H1 (cell line): ENCODE data around the gene CAGE1. TPM values are rescaled to one million over a fixed set of nuclear protein-coding genes. Genes with fewer than 3 reads are reported as not detected.
"Not testable (repeated sequence)": the region's sequence is repeated elsewhere in the genome, so short reads cannot be mapped to it uniquely, and the experiment has no call there.

Experiments used
- CTCF ChIA-PET: fragments of 300-600 bp; sonication (Branson Sonifier 250); formaldehyde crosslinking; loops from one replicate; lab custom pipeline; 2021; ENCODE audit not compliant: partially characterized antibody; lab: Charles Lee
- POLR2A ChIA-PET: fragments of 300-600 bp; sonication (Branson Sonifier 250); formaldehyde crosslinking; loops from one replicate; lab custom pipeline; 2021; ENCODE audit warnings: inconsistent platforms; ENCODE audit not compliant: partially characterized antibody; lab: Charles Lee
- DNase-seq, 2 experiments: peaks; one replicate each; pipeline versions ENCODE4 v3.0.0 to v3.0.0-alpha.2; 2010 to 2022; ENCODE audit warnings: low spot score in 2 of 2, low read depth in 1 of 2, mixed read lengths in 1 of 2
- FAIRE-seq: peaks from 2 replicates; lab custom pipeline; 2011; peaks lifted over from hg19 to GRCh38; lab: Jason Lieb, UNC
- H2AFZ ChIP-seq: 2 replicates; pipeline ENCODE4 v1.8.1; 2012; ENCODE audit warnings: low read length, inconsistent platforms
- H2AK5ac ChIP-seq: 2 replicates; pipeline ENCODE4 v1.6.1; 2013; ENCODE audit warnings: low read depth, low read length
- H2BK120ac ChIP-seq: replicated peaks from 2 replicates; pipeline ENCODE3; 2013; ENCODE audit warnings: low read depth, low read length, inconsistent platforms
- H2BK12ac ChIP-seq: 2 replicates; pipeline ENCODE4 v1.6.1; 2013; ENCODE audit warnings: low read depth, low read length
- H2BK15ac ChIP-seq: 2 replicates; pipeline ENCODE4 v1.6.1; 2013; ENCODE audit warnings: low read length
- H2BK20ac ChIP-seq: 2 replicates; pipeline ENCODE4 v1.6.1; 2013; ENCODE audit warnings: low read length
- H2BK5ac ChIP-seq: 2 replicates; pipeline ENCODE4 v1.6.1; 2013; ENCODE audit warnings: low read depth, low read length
- H3K14ac ChIP-seq: 2 replicates; pipeline ENCODE4 v1.6.1; 2013; ENCODE audit warnings: inconsistent platforms; ENCODE audit not compliant: insufficient read length
- H3K18ac ChIP-seq: 2 replicates; pipeline ENCODE4 v1.6.1; 2013; ENCODE audit warnings: low read length; ENCODE audit errors: extremely low read depth
- H3K23ac ChIP-seq: 2 replicates; pipeline ENCODE4 v1.6.1; 2013; ENCODE audit warnings: inconsistent platforms; ENCODE audit not compliant: insufficient read length
- H3K23me2 ChIP-seq: 2 replicates; pipeline ENCODE4 v1.6.1; 2013; ENCODE audit warnings: low read depth, low read length
- H3K27ac ChIP-seq: 2 replicates; pipeline ENCODE4 v1.6.1; 2011; ENCODE audit warnings: low read depth, low read length, inconsistent platforms
- H3K27me3 ChIP-seq, 4 experiments: replicated peaks in 1 of 4; 1 replicate in 1 of 4; 2 replicates in 3 of 4; pipeline versions ENCODE4 v1.6.1 to v1.8.1; 2011 to 2013; ENCODE audit warnings: low read length in 3 of 4, mild to moderate bottlenecking in 3 of 4, inconsistent platforms in 2 of 4, mixed read lengths in 2 of 4, moderate library complexity in 1 of 4; ENCODE audit not compliant: control insufficient read depth in 3 of 4, insufficient read depth in 3 of 4; ENCODE audit errors: extremely low read depth in 1 of 4
- H3K36me3 ChIP-seq, 4 experiments: 2 replicates each; pipeline versions ENCODE4 v1.6.1 to v1.8.1; 2011 to 2013; ENCODE audit warnings: mild to moderate bottlenecking in 4 of 4, low read length in 3 of 4, moderate library complexity in 2 of 4, control low read depth in 1 of 4, inconsistent platforms in 1 of 4; ENCODE audit not compliant: insufficient read depth in 4 of 4, control insufficient read depth in 2 of 4
- H3K4ac ChIP-seq: replicated peaks from 2 replicates; pipeline ENCODE3; 2013; ENCODE audit warnings: low read length, low read depth, mixed read lengths, inconsistent platforms; ENCODE audit not compliant: insufficient read length
- H3K4me1 ChIP-seq, 4 experiments: replicated peaks in 1 of 4; 1 replicate in 1 of 4; 2 replicates in 3 of 4; pipeline versions ENCODE4 v1.6.1 to v1.8.1; 2011 to 2013; ENCODE audit warnings: low read length in 3 of 4, inconsistent platforms in 2 of 4, mixed read lengths in 1 of 4; ENCODE audit not compliant: insufficient read depth in 4 of 4, control insufficient read depth in 3 of 4
- H3K4me2 ChIP-seq, 2 experiments: 2 replicates each; pipeline versions ENCODE4 v1.6.1 to v1.8.1; 2011 to 2013; ENCODE audit warnings: low read depth in 2 of 2, low read length in 2 of 2, control low read depth in 1 of 2, inconsistent platforms in 1 of 2, mild to moderate bottlenecking in 1 of 2; ENCODE audit not compliant: insufficient read depth in 1 of 2
- H3K4me3 ChIP-seq, 4 experiments: fragments of 200-600, 300-600 bp in 1 of 4; sonication (generic), shearing (Covaris generic), sonication (Bioruptor Twin) in 1 of 4; 2 replicates each; pipeline versions ENCODE4 v1.5.1 to v1.8.1; 2011 to 2016; ENCODE audit warnings: low read length in 4 of 4, low read depth in 3 of 4, control low read depth in 2 of 4, inconsistent platforms in 2 of 4, mild to moderate bottlenecking in 2 of 4, mixed read lengths in 1 of 4, moderate library complexity in 1 of 4; ENCODE audit not compliant: insufficient read depth in 2 of 4; ENCODE audit errors: extremely low read depth in 1 of 4
- H3K56ac ChIP-seq: replicated peaks from 2 replicates; pipeline ENCODE3; 2013; ENCODE audit warnings: low read depth, mild to moderate bottlenecking, mixed read lengths, low read length, inconsistent platforms; ENCODE audit not compliant: insufficient read length
- H3K79me1 ChIP-seq: 2 replicates; pipeline ENCODE4 v1.6.1; 2013; ENCODE audit warnings: low read depth, low read length, control low read depth
- H3K79me2 ChIP-seq, 2 experiments: 2 replicates each; pipeline versions ENCODE4 v1.6.1 to v1.8.1; 2012 to 2013; ENCODE audit warnings: low read length in 2 of 2, mild to moderate bottlenecking in 2 of 2, inconsistent platforms in 1 of 2; ENCODE audit not compliant: insufficient read depth in 2 of 2, control insufficient read depth in 1 of 2
- H3K9ac ChIP-seq, 4 experiments: replicated peaks in 1 of 4; 1 replicate in 1 of 4; 2 replicates in 3 of 4; pipeline versions ENCODE4 v1.6.1 to v1.8.1; 2011 to 2013; ENCODE audit warnings: low read depth in 3 of 4, low read length in 3 of 4, control low read depth in 2 of 4, mild to moderate bottlenecking in 2 of 4, moderate library complexity in 2 of 4, inconsistent platforms in 1 of 4; ENCODE audit errors: extremely low read depth in 1 of 4
- H3K9me3 ChIP-seq, 2 experiments: 2 replicates each; pipeline versions ENCODE4 v1.6.1 to v1.8.1; 2012 to 2013; ENCODE audit warnings: mild to moderate bottlenecking in 2 of 2, moderate library complexity in 2 of 2, control low read depth in 1 of 2, inconsistent platforms in 1 of 2, low read depth in 1 of 2, low read length in 1 of 2, mixed read lengths in 1 of 2; ENCODE audit not compliant: insufficient read depth in 2 of 2
- H4K20me1 ChIP-seq, 2 experiments: replicated peaks in 1 of 2; 2 replicates each; pipeline versions ENCODE3 to v1.8.1; 2011 to 2013; ENCODE audit warnings: inconsistent platforms in 2 of 2, low read length in 2 of 2, mild to moderate bottlenecking in 1 of 2; ENCODE audit not compliant: insufficient read depth in 2 of 2, control insufficient read depth in 1 of 2
- H4K5ac ChIP-seq: 2 replicates; pipeline ENCODE4 v1.6.1; 2013; ENCODE audit warnings: low read length, low read depth, mixed read lengths, inconsistent platforms; ENCODE audit not compliant: insufficient read length
- H4K8ac ChIP-seq: 2 replicates; pipeline ENCODE4 v1.8.0; 2013; ENCODE audit warnings: mild to moderate bottlenecking, moderate library complexity, low read length, inconsistent platforms; ENCODE audit not compliant: insufficient read depth; ENCODE audit errors: extremely low read depth
- H4K91ac ChIP-seq: replicated peaks from 2 replicates; pipeline ENCODE3; 2013; ENCODE audit warnings: low read length, mixed read lengths, inconsistent platforms; ENCODE audit not compliant: insufficient read length
- CHD1 ChIP-seq: IDR thresholded peaks from 2 replicates; pipeline ENCODE4 v1.6.1; 2012; ENCODE audit warnings: low read depth, low read length, improper control_type of control experiment
- RXRA ChIP-seq: IDR thresholded peaks from 2 replicates; pipeline ENCODE4 v1.6.1; 2011; ENCODE audit warnings: low read depth, mild to moderate bottlenecking, low read length, moderate library complexity; ENCODE audit not compliant: insufficient read depth
- WGBS, 2 experiments: shearing (Covaris generic) in 1 of 2; methylation state at CpG; one replicate each; pipeline versions ENCODE4 v1.1.6 to v1.1.7; 2013 to 2015; ENCODE audit warnings: low lambda C conversion rate in 2 of 2, mixed read lengths in 2 of 2, inconsistent platforms in 1 of 2, low coverage in 1 of 2, missing lambda C conversion rate in 1 of 2; ENCODE audit not compliant: insufficient replicate concordance in 2 of 2, insufficient coverage in 1 of 2, insufficient read length in 1 of 2; ENCODE audit errors: extremely low coverage in 1 of 2, missing lambda C conversion rate in 1 of 2; 5-methylcytosine and 5-hydroxymethylcytosine counted together
- polyA plus RNA-seq, 7 experiments: library from polyadenylated mRNA; depleted of rRNA in 3 of 7; stranded (reverse) in 5 of 7; unstranded in 2 of 7; fragments of >200 nt in 5 of 7; fragments of 200-250 nt in 2 of 7; gene quantifications; 1 replicate in 5 of 7; 2 replicates in 1 of 7; 4 replicates in 1 of 7; pipeline versions ENCODE4 v1.2.1 to v1.2.3, GENCODE V29; 2011 to 2013; ENCODE audit warnings: missing spikeins in 2 of 7, mixed read lengths in 2 of 7
- total RNA-seq: library from RNA; stranded (reverse); fragmentation: NEBNext Ultra II Directional; extraction: Animal tissue kit (Norgen Biotek cat#: 25700); gene quantifications from 2 replicates; pipeline ENCODE4 v1.2.1, GENCODE V29; 2021

CAGE1 gene
- total and polyA plus RNA-seq, 2 of the 8 experiments (the other 6 are each of a cell fraction or from before 2014, with no cell fraction given), result 0.09 TPM; not detected in 1

DNA sequence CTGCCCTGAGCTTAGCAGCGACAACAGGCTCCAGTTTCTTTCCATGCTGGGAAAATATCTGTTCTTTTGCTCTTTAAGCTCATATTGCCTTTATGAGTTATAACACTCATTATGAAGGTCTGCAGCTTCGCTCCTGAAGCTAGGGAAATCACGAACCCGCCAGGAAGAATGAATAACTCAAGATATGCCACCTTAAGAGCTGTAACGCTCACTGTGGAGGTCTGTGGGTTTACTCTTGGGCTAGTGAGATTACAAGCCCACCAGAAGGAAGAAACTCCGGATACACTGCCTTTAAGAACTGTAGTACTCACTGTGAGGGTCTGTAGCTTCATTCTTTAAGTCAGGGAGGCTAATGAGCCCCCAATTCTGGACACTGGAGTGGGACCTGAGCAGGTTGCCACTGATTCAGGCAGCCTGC is 73.6 kb downstream of the CAGE1 start (continued):
- no peak for TF ChIP-seq RXRA
- no peak for TF ChIP-seq CHD1

DNA sequence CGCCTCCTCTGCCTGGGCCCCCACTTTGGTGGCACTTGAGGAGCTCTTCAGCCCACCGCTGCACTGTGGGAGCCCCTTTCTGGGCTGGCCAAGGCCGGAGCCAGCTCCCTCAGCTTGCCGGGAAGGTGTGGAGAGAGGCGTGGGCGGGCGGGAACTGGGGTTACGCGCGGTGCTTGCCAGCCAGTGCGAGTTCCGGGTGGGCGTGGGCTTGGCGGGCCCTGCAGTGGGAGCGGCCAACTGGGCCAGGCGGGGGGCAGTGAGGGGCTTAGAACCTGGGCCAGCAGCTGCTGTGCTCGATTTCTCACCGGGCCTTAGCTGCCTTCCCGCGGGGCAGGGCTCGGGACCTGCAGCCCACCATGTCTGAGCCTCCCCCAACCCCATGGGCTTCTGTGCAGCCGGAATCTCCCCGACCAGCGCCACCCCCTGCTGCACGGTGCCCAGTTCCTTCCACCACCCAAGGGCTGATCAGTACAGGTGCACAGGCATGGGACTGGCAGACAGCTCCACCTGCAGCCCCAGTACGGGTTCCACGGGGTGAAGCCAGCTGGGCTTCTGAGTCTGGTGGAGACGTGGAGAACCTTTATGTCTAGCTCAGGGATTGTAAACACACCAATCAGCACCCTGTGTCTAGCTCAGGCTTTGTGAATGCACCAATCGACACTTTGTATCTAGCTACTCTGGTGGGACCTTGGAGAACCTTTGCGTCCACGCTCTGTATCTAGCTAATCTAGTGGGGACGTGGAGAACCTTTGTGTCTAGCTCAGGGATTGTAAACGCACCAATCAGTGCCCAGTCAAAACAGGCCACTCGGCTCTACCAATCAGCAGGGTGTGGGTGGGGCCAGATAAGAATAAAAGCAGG is 74.2 kb downstream of the CAGE1 start:
- H2AK5ac ChIP-seq, DNase-seq, H3K36me3 ChIP-seq, H2BK120ac ChIP-seq, H2AFZ ChIP-seq, H3K4me3 ChIP-seq, H3K9me3 ChIP-seq, H4K5ac ChIP-seq, H2BK15ac ChIP-seq, H3K79me1 ChIP-seq, H3K56ac ChIP-seq, H4K8ac ChIP-seq, H2BK5ac ChIP-seq, H3K4ac ChIP-seq, H3K9ac ChIP-seq, H3K23me2 ChIP-seq, H3K4me1 ChIP-seq, FAIRE-seq, H3K14ac ChIP-seq, H4K91ac ChIP-seq, H3K23ac ChIP-seq, H3K18ac ChIP-seq, H2BK20ac ChIP-seq, POLR2A ChIA-PET, H3K27me3 ChIP-seq, H3K27ac ChIP-seq, H3K4me2 ChIP-seq, H2BK12ac ChIP-seq, H4K20me1 ChIP-seq: not testable (repeated sequence)
- H3K79me2 ChIP-seq, result peaks cover 0 to 21% of the 10 kb centered on the region in 2 experiments; a peak in 3 of 4 replicates
- CTCF ChIA-PET, result interaction anchor here (1.1 to 3.3 kb wide), 9 partner anchors 12 to 638 kb away, joined by 3 to 28 read pairs (median 3); no protein-coding TSS in a partner anchor
- WGBS, 2 experiments, result 75% methylated on average over 30 of the region's 34 CpGs; no CpG with 5 or more reads in 1 of the 2 experiments
